H9 (cell line): ENCODE measurements around the gene KICS2. TPM values are rescaled to one million over a fixed set of nuclear protein-coding genes. Genes with fewer than 3 reads are reported as not detected.

Experiments used
- DNase-seq: peaks from one replicate; pipeline ENCODE4 v3.0.0-alpha.2; 2017
- H2AFZ ChIP-seq: one replicate; pipeline ENCODE4 v1.6.1; 2013; ENCODE audit warnings: mild to moderate bottlenecking, low read length, control low read depth, moderate library complexity
- H2AK5ac ChIP-seq: 2 replicates; pipeline ENCODE4 v1.6.1; 2013; ENCODE audit warnings: low read length, control low read depth, mixed read lengths; ENCODE audit not compliant: insufficient read length
- H2BK120ac ChIP-seq: one replicate; pipeline ENCODE4 v1.6.1; 2013; ENCODE audit warnings: low read depth, mild to moderate bottlenecking, low read length, control low read depth, inconsistent platforms; ENCODE audit not compliant: poor library complexity, severe bottlenecking
- H2BK12ac ChIP-seq: 2 replicates; pipeline ENCODE4 v1.6.1; 2013; ENCODE audit warnings: low read length, control low read depth, mixed read lengths, low read depth; ENCODE audit not compliant: insufficient read length
- H2BK15ac ChIP-seq: 2 replicates; pipeline ENCODE4 v1.6.1; 2013; ENCODE audit warnings: low read depth, low read length, control low read depth
- H2BK20ac ChIP-seq: one replicate; pipeline ENCODE4 v1.6.1; 2013; ENCODE audit warnings: low read depth, mild to moderate bottlenecking, low read length, control low read depth, inconsistent platforms; ENCODE audit not compliant: poor library complexity, severe bottlenecking
- H2BK5ac ChIP-seq: 2 replicates; pipeline ENCODE4 v1.6.1; 2013; ENCODE audit warnings: low read length, control low read depth, mixed read lengths; ENCODE audit not compliant: insufficient read length
- H3K14ac ChIP-seq: 2 replicates; pipeline ENCODE4 v1.6.1; 2013; ENCODE audit warnings: low read length, control low read depth; ENCODE audit not compliant: insufficient read depth
- H3K18ac ChIP-seq: 2 replicates; pipeline ENCODE4 v1.6.1; 2013; ENCODE audit warnings: low read depth, mild to moderate bottlenecking, mixed read lengths, low read length, control low read depth; ENCODE audit not compliant: insufficient read length
- H3K23ac ChIP-seq: 2 replicates; pipeline ENCODE4 v1.6.1; 2013; ENCODE audit warnings: low read length, control low read depth, mixed read lengths, low read depth; ENCODE audit not compliant: insufficient read length
- H3K23me2 ChIP-seq: 2 replicates; pipeline ENCODE4 v1.6.1; 2013; ENCODE audit warnings: low read depth, mild to moderate bottlenecking, mixed read lengths, low read length, control low read depth; ENCODE audit not compliant: insufficient read length, poor library complexity, severe bottlenecking
- H3K27ac ChIP-seq: 2 replicates; pipeline ENCODE4 v1.5.1; 2013; ENCODE audit warnings: low read length, control low read depth, mixed read lengths, low read depth; ENCODE audit not compliant: insufficient read length
- H3K27me3 ChIP-seq: 2 replicates; pipeline ENCODE4 v1.6.1; 2013; ENCODE audit warnings: low read length, control low read depth, inconsistent platforms; ENCODE audit not compliant: insufficient read depth
- H3K4ac ChIP-seq: 2 replicates; pipeline ENCODE4 v1.6.1; 2013; ENCODE audit warnings: low read depth, mild to moderate bottlenecking, control low read depth, inconsistent platforms, low read length, moderate library complexity
- H3K4me1 ChIP-seq: 2 replicates; pipeline ENCODE4 v1.6.1; 2013; ENCODE audit warnings: low read length, control low read depth, inconsistent platforms; ENCODE audit not compliant: insufficient read depth
- H3K4me2 ChIP-seq: 2 replicates; pipeline ENCODE4 v1.6.1; 2013; ENCODE audit warnings: low read length, control low read depth, mixed read lengths; ENCODE audit not compliant: insufficient read length, insufficient read depth
- H3K56ac ChIP-seq: 2 replicates; pipeline ENCODE4 v1.6.1; 2013; ENCODE audit warnings: low read depth, mild to moderate bottlenecking, mixed read lengths, low read length, control low read depth; ENCODE audit not compliant: insufficient read length
- H3K79me1 ChIP-seq: 2 replicates; pipeline ENCODE4 v1.6.1; 2013; ENCODE audit warnings: low read depth, mild to moderate bottlenecking, moderate library complexity, low read length, control low read depth, inconsistent platforms; ENCODE audit not compliant: insufficient read depth, poor library complexity, severe bottlenecking
- H3K79me2 ChIP-seq: 2 replicates; pipeline ENCODE4 v1.6.1; 2013; ENCODE audit warnings: low read length, control low read depth, inconsistent platforms; ENCODE audit not compliant: insufficient read depth
- H3K9ac ChIP-seq: 2 replicates; pipeline ENCODE4 v1.6.1; 2013; ENCODE audit warnings: low read length, control low read depth, mixed read lengths; ENCODE audit not compliant: insufficient read length; ENCODE audit errors: extremely low read depth
- H3K9me3 ChIP-seq: one replicate; pipeline ENCODE4 v1.6.1; 2013; ENCODE audit warnings: low read depth, low read length, inconsistent platforms; ENCODE audit not compliant: control insufficient read depth
- H3T11ph ChIP-seq: one replicate; pipeline ENCODE4 v1.6.1; 2013; ENCODE audit warnings: mild to moderate bottlenecking, low read length, control low read depth, inconsistent platforms
- H4K20me1 ChIP-seq: one replicate; pipeline ENCODE4 v1.6.1; 2013; ENCODE audit not compliant: control insufficient read depth, insufficient read length, insufficient read depth
- H4K5ac ChIP-seq: 2 replicates; pipeline ENCODE4 v1.6.1; 2013; ENCODE audit warnings: low read depth, mild to moderate bottlenecking, mixed read lengths, low read length, control low read depth; ENCODE audit not compliant: insufficient read length
- H4K8ac ChIP-seq: replicated peaks from 2 replicates; pipeline ENCODE4 v1.6.1; 2013; ENCODE audit warnings: low read length, control low read depth, mixed read lengths, low read depth; ENCODE audit not compliant: insufficient read length
- H4K91ac ChIP-seq: 2 replicates; pipeline ENCODE4 v1.6.1; 2013; ENCODE audit warnings: low read depth, mild to moderate bottlenecking, moderate library complexity, mixed read lengths, low read length, control low read depth; ENCODE audit not compliant: insufficient read length
- H3K27ac Mint-ChIP-seq, 3 experiments: 2 replicates in 2 of 3; 3 replicates in 1 of 3; pipeline ENCODE4 v1.8.0; 2020 to 2021; ENCODE audit warnings: mixed read lengths in 3 of 3, mild to moderate bottlenecking in 1 of 3, moderate library complexity in 1 of 3
- H3K27me3 Mint-ChIP-seq: 2 replicates; pipeline ENCODE4 v1.8.0; 2021; ENCODE audit warnings: low read depth, mild to moderate bottlenecking, moderate library complexity, mixed read lengths
- H3K36me3 Mint-ChIP-seq, 3 experiments: 2 replicates in 2 of 3; 3 replicates in 1 of 3; pipeline ENCODE4 v1.8.0; 2020 to 2021; ENCODE audit warnings: low read depth in 3 of 3, mixed read lengths in 3 of 3; ENCODE audit not compliant: insufficient read depth in 1 of 3
- H3K4me1 Mint-ChIP-seq, 2 experiments: 2 replicates each; pipeline ENCODE4 v1.8.0; 2020; ENCODE audit warnings: mixed read lengths in 2 of 2
- H3K4me3 Mint-ChIP-seq, 2 experiments: 2 replicates in 1 of 2; 3 replicates in 1 of 2; pipeline ENCODE4 v1.8.0; 2020 to 2021; ENCODE audit warnings: mild to moderate bottlenecking in 2 of 2, mixed read lengths in 2 of 2, moderate library complexity in 1 of 2
- H3K9me3 Mint-ChIP-seq, 2 experiments: 2 replicates in 1 of 2; 3 replicates in 1 of 2; pipeline ENCODE4 v1.8.0; 2020; ENCODE audit warnings: mild to moderate bottlenecking in 2 of 2, mixed read lengths in 2 of 2, moderate library complexity in 1 of 2
- CTCF ChIP-seq: fragments of 200-600 bp; sonication (generic); conservative IDR thresholded peaks from 3 replicates; pipeline ENCODE4 v1.8.0; 2021; ENCODE audit warnings: antibody characterized with exemption, mild to moderate bottlenecking
- WGBS: extraction: QIAGEN DNeasy Blood & Tissue Kit; methylation state at CpG from one replicate; pipeline ENCODE4 v1.1.7; 2013; ENCODE audit warnings: missing lambda C conversion rate, low lambda C conversion rate, mixed read lengths; ENCODE audit not compliant: insufficient read length; ENCODE audit errors: extremely low coverage; 5-methylcytosine and 5-hydroxymethylcytosine counted together
- total RNA-seq: library from RNA; stranded (reverse); gene quantifications from 2 replicates; pipeline ENCODE4 v1.2.1, GENCODE V29; 2021

The KICS2 gene
- total RNA-seq, 1 experiment from 2014 or later: 7.3 TPM

- no peak overlapping the region for H2BK5ac ChIP-seq
- no CpG with 5 or more reads among the region's 16 CpGs for WGBS
- H3T11ph ChIP-seq: no peak overlapping the region
- H3K23me2 ChIP-seq: no peaks in the 10 kb centered on the region
- peak overlapping the region; percentile 90 to 94 for H3K4me3 Mint-ChIP-seq
- no peaks in the 10 kb centered on the region for H3K27me3 ChIP-seq
- no peaks in the 10 kb centered on the region for H3K9me3 Mint-ChIP-seq
- H2BK120ac ChIP-seq: no peak overlapping the region
- no peak overlapping the region for H4K91ac ChIP-seq
- H3K27ac Mint-ChIP-seq: peak overlapping the region; percentile 24 to 99 (median 69)
- no peak overlapping the region for H3K23ac ChIP-seq
- H3K4ac ChIP-seq: no peak overlapping the region; the same call in 1 of the 2 replicates
- H4K20me1 ChIP-seq: no peaks in the 10 kb centered on the region
- H3K79me2 ChIP-seq: no peaks in the 10 kb centered on the region
- H3K79me1 ChIP-seq: no peaks in the 10 kb centered on the region
- peak overlapping the region; percentile 88 for H3K18ac ChIP-seq
- no peaks in the 10 kb centered on the region for H3K27me3 Mint-ChIP-seq
- no peak overlapping the region for H2BK15ac ChIP-seq
- H2BK20ac ChIP-seq: no peak overlapping the region
- peak; percentile 94 for DNase-seq
- H2AFZ ChIP-seq: no peak overlapping the region
- no peak overlapping the region for H3K56ac ChIP-seq
- H3K4me1 Mint-ChIP-seq: peaks cover 28 to 31% of the 10 kb centered on the region in 2 experiments
- no peak overlapping the region for H4K8ac ChIP-seq
- H4K5ac ChIP-seq: peak overlapping the region; percentile 13
- H3K36me3 Mint-ChIP-seq: no peaks in the 10 kb centered on the region
- no peak overlapping the region for H3K27ac ChIP-seq
- H3K9me3 ChIP-seq: no peaks in the 10 kb centered on the region
- H3K4me2 ChIP-seq: peak overlapping the region; percentile 55
- H3K9ac ChIP-seq: peak overlapping the region; percentile 80
- H3K4me1 ChIP-seq: peaks cover 3% of the 10 kb centered on the region
- peak overlapping the region; percentile 88 for H3K14ac ChIP-seq
- no peak overlapping the region for H2BK12ac ChIP-seq
- no peak for TF ChIP-seq CTCF
- no peak overlapping the region for H2AK5ac ChIP-seq
Measured at GRCh38 chr12:64221651-64222008, 466 bp downstream of the KICS2 start.
